ENCODE data around the gene ATP6V0C. TPM values are rescaled to one million over a fixed set of nuclear protein-coding genes. Genes with fewer than 3 reads are reported as not detected.

ATP6V0C gene
- polyA plus RNA-seq, 1 donor (not counting 4 experiments of a cell fraction or from before 2014, with no cell fraction given), result 11.4 TPM

DNA sequence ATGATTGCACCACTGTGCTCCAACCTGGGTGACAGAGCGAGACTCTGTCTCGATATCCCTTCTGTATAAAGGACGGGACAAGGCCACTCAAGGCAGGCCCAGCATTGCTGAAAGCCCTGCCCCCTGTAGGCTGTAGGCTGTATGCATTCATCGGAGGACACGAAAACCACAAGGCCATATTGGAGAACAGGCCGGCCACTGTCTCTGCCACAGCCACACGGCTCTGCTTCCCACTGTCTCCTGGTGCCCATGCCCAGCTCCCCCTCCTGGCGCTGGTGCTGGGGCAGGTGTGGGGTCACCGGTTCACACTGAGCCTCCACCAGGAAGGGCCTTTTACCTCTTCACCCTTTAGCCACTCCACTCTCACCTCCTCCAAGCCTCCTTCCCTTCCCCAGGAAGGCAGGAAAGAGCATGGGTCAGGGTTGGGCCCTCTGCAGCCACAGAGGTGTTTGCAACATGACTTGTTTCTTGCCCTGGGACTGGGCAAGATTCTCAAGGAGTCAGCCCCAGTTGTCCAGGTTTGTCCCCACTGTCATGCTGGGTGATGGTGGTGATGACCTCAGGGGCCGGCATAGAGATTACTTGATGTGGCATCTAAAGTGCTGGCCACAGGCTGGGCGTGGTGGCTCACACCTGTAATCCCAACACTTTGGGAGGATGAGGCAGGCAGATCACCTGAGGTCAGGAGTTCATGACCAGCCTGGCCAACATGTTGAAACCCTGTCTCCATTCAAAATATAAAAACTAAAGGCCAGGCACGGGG lies 47.9 kb upstream of the ATP6V0C start:
- Histone ChIP-seq H3K9me1 (ENCODE audit: control insufficient read depth, extremely low read depth, insufficient read depth, low read length) (no peaks in the 10 kb centered on the region), H3K27me3 (ENCODE audit: control insufficient read depth, extremely low read depth, insufficient read depth, low read length) (peaks cover 16% of the 10 kb centered on the region), H3K9me3 (ENCODE audit: control insufficient read depth, low read depth, low read length) (no peaks in the 10 kb centered on the region), H4K20me1 (ENCODE audit: control insufficient read depth, extremely low read depth, insufficient read depth, low read length) (no peaks in the 10 kb centered on the region), H3K4me2 (ENCODE audit: control insufficient read depth, extremely low read depth, insufficient read depth, low read depth, low read length) (no peak overlapping the region), H3K9ac (ENCODE audit: control insufficient read depth, extremely low read depth, insufficient read depth, low read length) (no peak overlapping the region), H3K79me2 (ENCODE audit: control insufficient read depth, insufficient read depth, low read length) (no peaks in the 10 kb centered on the region), H3K27ac (ENCODE audit: control insufficient read depth, insufficient read depth, low read length) (no peak overlapping the region), H2AFZ (ENCODE audit: control insufficient read depth, low read length) (no peak overlapping the region), H3K36me3 (ENCODE audit: control insufficient read depth in 2 of 2, extremely low read depth in 1 of 2, insufficient read depth in 2 of 2, low read length in 2 of 2) (no peaks in the 10 kb centered on the region), H3K4me1 (ENCODE audit: control insufficient read depth, extremely low read depth, insufficient read depth, low read length) (peaks cover 5% of the 10 kb centered on the region), H3K4me3 (ENCODE audit: control insufficient read depth in 2 of 3, extremely low read depth in 1 of 3, insufficient read depth in 2 of 3, low read depth in 1 of 3, low read length in 3 of 3) (no peak overlapping the region)
- DNase-seq (ENCODE audit: low read depth, low spot score) (no peak), FAIRE-seq (no peak)
- dilution Hi-C loops (cut with MboI; ENCODE audit: extremely low pct_ligation_motif_present, low sequenced_read_pairs), result no loop called here
- TF ChIP-seq EZH2 (IDR thresholded peaks at IDR 0.05; ENCODE audit: low read length), result no peak
- TF ChIP-seq, protein P1, sequence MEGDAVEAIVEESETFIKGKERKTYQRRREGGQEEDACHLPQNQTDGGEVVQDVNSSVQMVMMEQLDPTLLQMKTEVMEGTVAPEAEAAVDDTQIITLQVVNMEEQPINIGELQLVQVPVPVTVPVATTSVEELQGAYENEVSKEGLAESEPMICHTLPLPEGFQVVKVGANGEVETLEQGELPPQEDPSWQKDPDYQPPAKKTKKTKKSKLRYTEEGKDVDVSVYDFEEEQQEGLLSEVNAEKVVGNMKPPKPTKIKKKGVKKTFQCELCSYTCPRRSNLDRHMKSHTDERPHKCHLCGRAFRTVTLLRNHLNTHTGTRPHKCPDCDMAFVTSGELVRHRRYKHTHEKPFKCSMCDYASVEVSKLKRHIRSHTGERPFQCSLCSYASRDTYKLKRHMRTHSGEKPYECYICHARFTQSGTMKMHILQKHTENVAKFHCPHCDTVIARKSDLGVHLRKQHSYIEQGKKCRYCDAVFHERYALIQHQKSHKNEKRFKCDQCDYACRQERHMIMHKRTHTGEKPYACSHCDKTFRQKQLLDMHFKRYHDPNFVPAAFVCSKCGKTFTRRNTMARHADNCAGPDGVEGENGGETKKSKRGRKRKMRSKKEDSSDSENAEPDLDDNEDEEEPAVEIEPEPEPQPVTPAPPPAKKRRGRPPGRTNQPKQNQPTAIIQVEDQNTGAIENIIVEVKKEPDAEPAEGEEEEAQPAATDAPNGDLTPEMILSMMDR (optimal IDR thresholded peaks at IDR 0.05 in 1 of 3, IDR thresholded peaks at IDR 0.05 in 1 of 3, conservative IDR thresholded peaks at IDR 0.05 in 1 of 3; ENCODE audit: extremely low read depth in 1 of 3, insufficient read depth in 2 of 3, low read length in 3 of 3), result peak; percentile 10 to 39 (median 24)

DNA sequence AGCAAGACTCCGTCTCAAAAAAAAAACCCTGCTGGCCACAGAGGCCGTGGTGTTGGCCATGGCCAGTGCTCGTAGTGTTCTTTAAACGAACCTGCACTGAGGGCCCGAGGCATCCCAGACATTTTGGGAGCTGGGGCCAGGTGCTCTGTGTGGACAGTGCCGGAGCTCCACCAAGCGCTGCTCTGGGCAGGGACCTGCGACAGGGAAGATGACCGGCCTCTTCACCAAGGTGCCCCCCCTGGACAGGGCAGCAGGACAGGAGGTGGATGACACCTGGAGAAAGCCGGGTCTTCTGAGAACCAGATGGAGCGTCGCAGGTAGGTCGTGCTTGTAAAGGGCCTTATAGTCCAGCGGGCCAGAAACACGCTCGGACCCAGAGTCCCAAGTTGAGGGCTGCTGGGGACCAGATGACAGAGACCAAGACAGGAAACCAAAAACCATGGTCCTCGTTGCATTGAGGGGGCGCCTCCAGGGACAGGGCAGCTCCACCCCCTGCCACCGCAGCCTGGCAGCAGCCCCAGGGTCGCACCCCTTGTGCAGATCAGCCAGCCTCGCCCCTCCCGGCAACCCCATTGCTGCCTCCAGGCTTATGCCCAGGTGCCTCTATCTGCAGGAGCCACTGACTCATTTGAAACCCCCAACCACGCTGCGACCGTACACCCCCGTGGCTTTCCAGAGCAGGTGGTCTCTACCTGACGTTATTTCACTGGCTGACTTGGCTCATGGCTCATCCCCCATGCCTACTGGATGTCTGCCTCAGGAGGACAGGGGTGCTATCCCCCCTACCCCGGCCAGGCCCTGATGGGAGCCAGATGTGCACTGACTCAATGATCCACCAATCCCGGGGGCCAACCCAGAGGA lies 46.9 kb upstream of the ATP6V0C start:
- no peaks in the 10 kb centered on the region for H3K36me3 ChIP-seq (ENCODE audit: control insufficient read depth in 2 of 2, extremely low read depth in 1 of 2, insufficient read depth in 2 of 2, low read length in 2 of 2)
- no peaks in the 10 kb centered on the region for H3K79me2 ChIP-seq (ENCODE audit: control insufficient read depth, insufficient read depth, low read length)
- no peaks in the 10 kb centered on the region for H3K9me3 ChIP-seq (ENCODE audit: control insufficient read depth, low read depth, low read length)
- dilution Hi-C loops (cut with MboI; ENCODE audit: extremely low pct_ligation_motif_present, low sequenced_read_pairs), result no loop called here
- no peaks in the 10 kb centered on the region for H4K20me1 ChIP-seq (ENCODE audit: control insufficient read depth, extremely low read depth, insufficient read depth, low read length)
- FAIRE-seq (no peak), DNase-seq (ENCODE audit: low read depth, low spot score) (no peak)
- no peaks in the 10 kb centered on the region for H3K9me1 ChIP-seq (ENCODE audit: control insufficient read depth, extremely low read depth, insufficient read depth, low read length)
- TF ChIP-seq, protein P1 (optimal IDR thresholded peaks at IDR 0.05 in 1 of 3, IDR thresholded peaks at IDR 0.05 in 1 of 3, conservative IDR thresholded peaks at IDR 0.05 in 1 of 3; ENCODE audit: extremely low read depth in 1 of 3, insufficient read depth in 2 of 3, low read length in 3 of 3), result no peak
- TF ChIP-seq EZH2 (IDR thresholded peaks at IDR 0.05; ENCODE audit: low read length), result no peak
- no peak overlapping the region for H3K4me3 ChIP-seq (ENCODE audit: control insufficient read depth in 2 of 3, extremely low read depth in 1 of 3, insufficient read depth in 2 of 3, low read depth in 1 of 3, low read length in 3 of 3)
- peaks cover 11% of the 10 kb centered on the region for H3K4me1 ChIP-seq (ENCODE audit: control insufficient read depth, extremely low read depth, insufficient read depth, low read length)
- H3K4me2 ChIP-seq (ENCODE audit: control insufficient read depth, extremely low read depth, insufficient read depth, low read depth, low read length), result no peak overlapping the region
- H3K27me3 ChIP-seq (ENCODE audit: control insufficient read depth, extremely low read depth, insufficient read depth, low read length), result peaks cover 22% of the 10 kb centered on the region
- H3K9ac ChIP-seq (ENCODE audit: control insufficient read depth, extremely low read depth, insufficient read depth, low read length), result no peak overlapping the region
- no peak overlapping the region for H3K27ac ChIP-seq (ENCODE audit: control insufficient read depth, insufficient read depth, low read length)
- H2AFZ ChIP-seq (ENCODE audit: control insufficient read depth, low read length), result no peak overlapping the region

Data from keratinocyte (primary cell).